ENCODE results near the gene IL1RAP.

IL1RAP gene

DNA sequence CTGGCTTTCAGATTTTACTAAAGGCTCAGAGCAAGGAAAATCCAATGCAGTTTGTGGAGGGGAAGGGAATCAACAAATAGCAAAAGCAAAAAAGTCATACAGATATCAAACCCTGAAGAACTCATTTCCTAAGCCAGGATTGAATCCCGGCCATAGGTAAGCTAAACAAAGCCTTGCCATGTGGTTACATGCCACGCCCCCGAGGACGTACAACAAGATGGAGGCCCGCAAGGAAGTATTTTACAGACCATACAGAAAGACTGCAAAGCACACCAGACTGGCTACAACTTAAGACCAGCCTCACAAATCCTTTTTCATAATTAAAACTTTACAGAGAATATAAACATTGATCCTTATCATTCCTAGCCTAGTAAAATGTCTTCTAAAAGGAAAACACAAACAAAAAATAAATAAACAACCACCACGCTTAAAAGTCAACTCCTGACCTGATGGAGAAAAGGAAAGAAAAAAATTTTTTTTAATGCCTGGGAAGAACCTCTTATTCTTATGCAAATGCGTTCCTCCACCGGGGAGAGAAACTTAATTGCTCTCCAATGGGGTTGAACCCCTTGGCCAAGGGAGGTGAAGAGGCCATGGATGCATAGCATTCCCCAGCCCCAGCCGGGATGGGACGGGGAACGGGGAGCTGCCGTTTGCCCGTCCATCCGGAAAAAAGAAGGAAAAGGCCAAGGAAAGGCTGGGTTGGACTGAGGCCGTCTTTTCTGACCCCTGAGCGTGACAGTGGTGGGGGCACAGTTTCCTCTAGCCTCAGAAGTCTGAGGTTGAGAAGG, 39.3 kb downstream of the IL1RAP start:
- no peak overlapping the region for H3K27ac ChIP-seq
- TF ChIP-seq ZFX (IDR thresholded peaks at IDR 0.05; ENCODE audit: borderline replicate concordance) (no peak), CTCF (IDR thresholded peaks at IDR 0.05) (no peak)

DNA sequence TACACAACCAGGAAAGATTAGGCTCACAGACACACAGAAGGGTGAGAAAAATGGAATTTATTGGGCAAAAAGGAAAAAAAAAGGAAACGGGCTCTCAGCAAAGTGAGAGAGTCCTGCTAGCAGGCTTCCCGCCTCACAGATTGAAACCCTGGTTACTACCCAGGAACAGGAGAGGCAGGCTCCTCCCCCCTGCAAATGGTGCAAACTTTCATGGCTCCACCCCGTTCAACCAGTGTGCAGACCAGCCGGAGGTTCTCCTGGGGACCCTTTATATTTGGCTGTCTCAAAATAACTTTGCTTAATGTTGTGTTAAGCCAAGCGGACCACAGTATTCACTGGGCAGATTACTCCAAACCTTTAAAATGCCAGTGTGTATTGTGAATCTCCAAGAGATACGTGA, 40.3 kb downstream of the IL1RAP start:
- H3K27ac ChIP-seq, result no peak overlapping the region
- TF ChIP-seq CTCF (IDR thresholded peaks at IDR 0.05) (no peak), ZFX (IDR thresholded peaks at IDR 0.05; ENCODE audit: borderline replicate concordance) (no peak)

GRCh38 chr3:190556351-190556750, 42.5 kb downstream of the IL1RAP start:
- TF ChIP-seq CTCF (IDR thresholded peaks at IDR 0.05), result no peak
- no peak for TF ChIP-seq ZFX (IDR thresholded peaks at IDR 0.05; ENCODE audit: borderline replicate concordance)
- H3K27ac ChIP-seq, result no peak overlapping the region

GRCh38 chr3:190557296-190557695, 43.4 kb downstream of the IL1RAP start:
- TF ChIP-seq CTCF (IDR thresholded peaks at IDR 0.05) (no peak), ZFX (IDR thresholded peaks at IDR 0.05; ENCODE audit: borderline replicate concordance) (no peak)
- H3K27ac ChIP-seq, result no peak overlapping the region

DNA sequence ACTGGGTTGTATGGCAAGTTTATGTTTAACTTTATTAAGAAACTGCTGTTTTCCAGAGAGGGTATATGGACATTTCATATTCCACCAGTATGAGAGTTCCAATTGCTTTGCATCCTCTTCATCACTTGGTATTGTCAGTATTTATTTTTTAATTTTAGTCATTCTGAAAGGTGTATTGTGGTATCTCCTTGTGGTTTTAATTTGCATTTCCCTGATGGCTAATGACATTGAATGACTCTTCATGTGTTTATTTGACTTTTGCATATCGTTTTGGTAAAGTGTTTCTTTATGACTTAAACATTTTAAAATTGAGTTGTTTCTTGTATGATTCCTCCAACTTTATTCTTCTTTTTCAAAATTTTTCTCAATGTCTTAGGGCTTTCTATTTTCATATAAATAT, 44.4 kb downstream of the IL1RAP start:
- no peak overlapping the region for H3K27ac ChIP-seq
- no peak for TF ChIP-seq ZFX (IDR thresholded peaks at IDR 0.05; ENCODE audit: borderline replicate concordance)
- no peak for TF ChIP-seq CTCF (IDR thresholded peaks at IDR 0.05)

DNA sequence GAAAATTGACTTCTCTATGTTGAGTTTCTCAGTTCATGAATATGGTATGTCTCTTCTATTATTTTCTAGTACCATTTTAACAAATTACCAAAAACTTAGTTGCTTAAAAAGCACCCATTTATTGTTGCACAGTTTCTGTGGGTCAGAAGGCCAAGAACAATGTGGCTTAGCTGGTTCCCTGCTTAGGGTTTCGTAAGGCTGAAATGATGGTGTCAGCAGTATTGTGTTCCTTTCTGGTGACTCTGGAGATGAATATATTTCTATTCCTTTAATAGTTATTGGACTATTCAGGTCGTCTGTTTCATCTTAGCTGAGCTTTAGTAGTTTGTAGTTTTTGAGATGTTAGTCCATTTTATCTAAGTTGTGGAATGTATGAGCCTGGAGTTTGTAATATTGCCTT, 44.9 kb downstream of the IL1RAP start:
- no peak for TF ChIP-seq ZFX (IDR thresholded peaks at IDR 0.05; ENCODE audit: borderline replicate concordance)
- TF ChIP-seq CTCF (IDR thresholded peaks at IDR 0.05), result no peak

GRCh38 chr3:190560013-190560895, 46.4 kb downstream of the IL1RAP start:
- H3K27ac ChIP-seq, result no peak overlapping the region
- TF ChIP-seq ZFX (IDR thresholded peaks at IDR 0.05; ENCODE audit: borderline replicate concordance) (no peak), CTCF (IDR thresholded peaks at IDR 0.05) (no peak)

More for the DNA sequence above, 44.9 kb downstream of the IL1RAP start:
- no peak overlapping the region for H3K27ac ChIP-seq
